B cell (primary cell): ENCODE data around the gene CHCHD6. TPM values are rescaled to one million over a fixed set of nuclear protein-coding genes. Genes with fewer than 3 reads are reported as not detected.

Source experiments
- ATAC-seq: fragments of 200-7000 bp; cut with Tn5 transposase; one replicate; pipeline ENCODE4 v1.10.0; 2021; ENCODE audit warnings: low read depth, mild to moderate bottlenecking, moderate number of reproducible peaks, moderate library complexity
- CTCF ChIA-PET: fragments of 350-600 bp; sonication (Branson Sonifier 250); formaldehyde crosslinking; loops from one replicate; lab custom pipeline; 2021; ENCODE audit warnings: antibody characterized with exemption, inconsistent platforms; lab: Charles Lee
- POLR2A ChIA-PET: fragments of 350-600 bp; sonication (Branson Sonifier 250); formaldehyde crosslinking; loops from one replicate; lab custom pipeline; 2021; ENCODE audit warnings: antibody characterized with exemption; lab: Charles Lee
- DNase-seq: peaks from one replicate; pipeline ENCODE4 v3.0.0; 2013
- H2AFZ ChIP-seq: 2 replicates; pipeline ENCODE4 v1.6.1; 2012; ENCODE audit warnings: mild to moderate bottlenecking, low read depth, low read length; ENCODE audit not compliant: insufficient read depth, poor library complexity, severe bottlenecking
- H3K27ac ChIP-seq, 2 donors: 1 replicate in 1 of 2; 2 replicates in 1 of 2; pipeline ENCODE4 v1.5.1; 2012 to 2013; ENCODE audit warnings: low read length in 2 of 2, mild to moderate bottlenecking in 2 of 2, moderate library complexity in 1 of 2
- H3K27me3 ChIP-seq, 4 experiments: fragments of 200-600 bp in 1 of 4; sonication (generic) in 1 of 4; replicated peaks in 1 of 4; 1 replicate in 2 of 4; 2 replicates in 2 of 4; pipeline versions ENCODE4 v1.6.1 to v1.7.0; 2013 to 2016; ENCODE audit warnings: low read length in 3 of 4, mild to moderate bottlenecking in 2 of 4, mixed read lengths in 1 of 4, moderate library complexity in 1 of 4; ENCODE audit not compliant: insufficient read depth in 4 of 4, control insufficient read depth in 3 of 4; ENCODE audit errors: control extremely low read depth in 1 of 4
- H3K36me3 ChIP-seq, 2 experiments: replicated peaks in 1 of 2; 1 replicate in 1 of 2; 2 replicates in 1 of 2; pipeline versions ENCODE4 v1.6.1 to v1.7.1; 2013; ENCODE audit warnings: low read length in 1 of 2; ENCODE audit not compliant: insufficient read depth in 2 of 2, control insufficient read depth in 1 of 2; ENCODE audit errors: control extremely low read depth in 1 of 2, extremely low read depth in 1 of 2
- H3K4me1 ChIP-seq, 2 donors: fragments of 200-600 bp in 1 of 2; sonication (generic) in 1 of 2; 1 replicate in 1 of 2; 2 replicates in 1 of 2; pipeline versions ENCODE4 v1.5.1 to v1.6.1; 2013 to 2017; ENCODE audit warnings: low read length in 2 of 2; ENCODE audit not compliant: control insufficient read depth in 2 of 2, insufficient read depth in 2 of 2
- H3K4me2 ChIP-seq: replicated peaks from 2 replicates; pipeline ENCODE3; 2012; ENCODE audit warnings: mild to moderate bottlenecking, low read depth, low read length; ENCODE audit not compliant: poor library complexity, severe bottlenecking
- H3K4me3 ChIP-seq, 5 experiments: fragments of 200-600 bp in 1 of 5; sonication (generic) in 1 of 5; 1 replicate in 3 of 5; 2 replicates in 2 of 5; pipeline versions ENCODE4 v1.5.1 to v1.7.0; 2011 to 2016; ENCODE audit warnings: low read length in 4 of 5, mild to moderate bottlenecking in 4 of 5, low read depth in 2 of 5, control low read depth in 1 of 5, moderate library complexity in 1 of 5; ENCODE audit not compliant: insufficient read depth in 1 of 5; ENCODE audit errors: control extremely low read depth in 1 of 5, extremely low read depth in 1 of 5
- H3K79me2 ChIP-seq: fragments of 200-600 bp; sonication (generic); one replicate; pipeline ENCODE4 v1.6.0; 2016; ENCODE audit warnings: low read length; ENCODE audit not compliant: control insufficient read depth, insufficient read depth
- H3K9ac ChIP-seq: fragments of 200-600 bp; sonication (generic); 2 replicates; pipeline ENCODE4 v1.6.1; 2017; ENCODE audit warnings: mild to moderate bottlenecking, low read length, moderate library complexity
- H3K9me3 ChIP-seq, 3 donors: one replicate each; pipeline versions ENCODE4 v1.6.1 to v1.7.1; 2013; ENCODE audit warnings: low read length in 2 of 3; ENCODE audit not compliant: control insufficient read depth in 2 of 3, insufficient read depth in 1 of 3; ENCODE audit errors: control extremely low read depth in 1 of 3
- H4K20me1 ChIP-seq: 2 replicates; pipeline ENCODE4 v1.6.0; 2012; ENCODE audit warnings: mild to moderate bottlenecking, low read length; ENCODE audit not compliant: insufficient read depth, control insufficient read depth, poor library complexity, severe bottlenecking
- H3K27ac Mint-ChIP-seq: one replicate; pipeline ENCODE4 v1.8.0; 2021; ENCODE audit warnings: mixed read lengths
- H3K27me3 Mint-ChIP-seq: one replicate; pipeline ENCODE4 v1.8.0; 2021; ENCODE audit warnings: mixed read lengths
- H3K4me1 Mint-ChIP-seq: one replicate; pipeline ENCODE4 v1.8.0; 2021; ENCODE audit warnings: mixed read lengths
- H3K4me3 Mint-ChIP-seq: one replicate; pipeline ENCODE4 v1.8.0; 2021; ENCODE audit warnings: mixed read lengths
- H3K9me3 Mint-ChIP-seq: one replicate; pipeline ENCODE4 v1.8.0; 2022; ENCODE audit warnings: mixed read lengths; ENCODE audit not compliant: insufficient read depth
- CTCF ChIP-seq: fragments of 200-600 bp; IDR thresholded peaks from one replicate; pipeline ENCODE4 v1.8.0; 2022; ENCODE audit warnings: antibody characterized with exemption, mild to moderate bottlenecking
- EZH2 ChIP-seq: IDR thresholded peaks from 2 replicates; pipeline ENCODE4 v1.6.1; 2012; ENCODE audit warnings: borderline replicate concordance, low read depth, mild to moderate bottlenecking, moderate library complexity, low read length; ENCODE audit not compliant: insufficient read depth, poor library complexity, severe bottlenecking
- WGBS: methylation state at CpG from one replicate; pipeline ENCODE4 v1.1.5; 2013; ENCODE audit warnings: missing lambda C conversion rate; ENCODE audit not compliant: insufficient coverage; 5-methylcytosine and 5-hydroxymethylcytosine counted together
- intact Hi-C: fragments of 100-400 bp; cut with micrococcal nuclease; formaldehyde crosslinking; loops from one replicate; pipeline ENCODE4 v1.10.0; 2022
- polyA plus RNA-seq: library from polyadenylated mRNA; depleted of rRNA; stranded (reverse); fragments of >200 nt; gene quantifications from 2 replicates; pipeline ENCODE4 v1.2.3, GENCODE V29; 2012
- total RNA-seq, 2 donors: library from RNA; stranded (reverse); fragments of 120-200 nt in 1 of 2; gene quantifications; 1 replicate in 1 of 2; 2 replicates in 1 of 2; pipeline versions ENCODE4 v1.2.3 to v1.2.4, GENCODE V29; 2013 to 2022

The CHCHD6 gene
- total and polyA plus RNA-seq, 2 donors (not counting 1 experiment from before 2014, with no cell fraction given), result 8.0 to 13.5 TPM

- Mint-ChIP-seq H3K27ac (no peak overlapping the region), H3K4me1 (no peaks in the 10 kb centered on the region), H3K9me3 (no peaks in the 10 kb centered on the region), H3K27me3 (no peaks in the 10 kb centered on the region), H3K4me3 (no peak overlapping the region)
- DNase-seq (no peak), ATAC-seq (no peak)
- Histone ChIP-seq H3K27ac (no peak overlapping the region), H3K4me1 (no peaks in the 10 kb centered on the region), H2AFZ (no peak overlapping the region), H3K27me3 (no peaks in the 10 kb centered on the region), H3K36me3 (no peaks in the 10 kb centered on the region), H3K4me3 (no peak overlapping the region), H4K20me1 (no peaks in the 10 kb centered on the region), H3K4me2 (no peak overlapping the region), H3K9me3 (no peaks in the 10 kb centered on the region), H3K79me2 (no peaks in the 10 kb centered on the region), H3K9ac (no peak overlapping the region)
- intact Hi-C loops, result no loop called here
- TF ChIP-seq EZH2, result no peak
- TF ChIP-seq CTCF, result no peak
- CTCF ChIA-PET, result no interaction called here
- WGBS, result 76% methylated on average over 24 of the region's 26 CpGs
- POLR2A ChIA-PET, result no interaction called here
Measured at GRCh38 chr3:127002195-127003174, 298.4 kb downstream of the CHCHD6 start.

- no peaks in the 10 kb centered on the region for H3K9me3 ChIP-seq
- intact Hi-C loops, result no loop called here
- no peak overlapping the region for H3K9ac ChIP-seq
- no peak overlapping the region for H3K4me2 ChIP-seq
- TF ChIP-seq CTCF (no peak), EZH2 (no peak)
- H3K27ac ChIP-seq, result no peak overlapping the region
- Mint-ChIP-seq H3K27ac (no peak overlapping the region), H3K27me3 (no peaks in the 10 kb centered on the region), H3K4me1 (no peaks in the 10 kb centered on the region), H3K9me3 (no peaks in the 10 kb centered on the region), H3K4me3 (no peak overlapping the region)
- POLR2A ChIA-PET, result no interaction called here
- no peak overlapping the region for H2AFZ ChIP-seq
- H3K36me3 ChIP-seq, result no peaks in the 10 kb centered on the region
- no peaks in the 10 kb centered on the region for H3K27me3 ChIP-seq
- no peaks in the 10 kb centered on the region for H3K4me1 ChIP-seq
- no peaks in the 10 kb centered on the region for H4K20me1 ChIP-seq
- H3K79me2 ChIP-seq, result no peaks in the 10 kb centered on the region
- no peak for ATAC-seq
- 92% methylated on average over 10 of the region's 12 CpGs for WGBS
- DNase-seq, result no peak
- H3K4me3 ChIP-seq, result no peak overlapping the region
- CTCF ChIA-PET, result no interaction called here
Measured at GRCh38 chr3:127003175-127003555, 299.1 kb downstream of the CHCHD6 start.
